AG04449 (cell line): Measurements from ENCODE around the gene GGPS1.
"Not testable (repeated sequence)": the region's sequence is repeated elsewhere in the genome, so short reads cannot be mapped to it uniquely, and the experiment has no call there.

ENCODE experiments used
- CTCF ChIA-PET: fragments of 350-600 bp; formaldehyde crosslinking; extraction: SDS; loops from one replicate; lab custom pipeline; 2021; ENCODE audit warnings: antibody characterized with exemption; lab: Yijun Ruan, JAX
- POLR2A ChIA-PET: fragments of 400-600, 350-600 bp; formaldehyde crosslinking; extraction: SDS; loops from one replicate; lab custom pipeline; 2020; ENCODE audit warnings: antibody characterized with exemption, inconsistent platforms; lab: Yijun Ruan, JAX
- DNase-seq: peaks from one replicate; pipeline ENCODE4 v3.0.0-alpha.2; 2010; ENCODE audit warnings: low read depth, low spot score
- H3K4me3 ChIP-seq: 2 replicates; pipeline ENCODE4 v1.5.1; 2011; ENCODE audit warnings: low read depth, mild to moderate bottlenecking, control low read depth, low read length
- CTCF ChIP-seq: IDR thresholded peaks from one replicate; pipeline ENCODE4 v1.5.1; 2011; ENCODE audit warnings: mild to moderate bottlenecking, moderate library complexity, low read length, control low read depth, inconsistent platforms; ENCODE audit not compliant: insufficient read depth; ENCODE audit errors: missing control alignments

The GGPS1 gene

DNA sequence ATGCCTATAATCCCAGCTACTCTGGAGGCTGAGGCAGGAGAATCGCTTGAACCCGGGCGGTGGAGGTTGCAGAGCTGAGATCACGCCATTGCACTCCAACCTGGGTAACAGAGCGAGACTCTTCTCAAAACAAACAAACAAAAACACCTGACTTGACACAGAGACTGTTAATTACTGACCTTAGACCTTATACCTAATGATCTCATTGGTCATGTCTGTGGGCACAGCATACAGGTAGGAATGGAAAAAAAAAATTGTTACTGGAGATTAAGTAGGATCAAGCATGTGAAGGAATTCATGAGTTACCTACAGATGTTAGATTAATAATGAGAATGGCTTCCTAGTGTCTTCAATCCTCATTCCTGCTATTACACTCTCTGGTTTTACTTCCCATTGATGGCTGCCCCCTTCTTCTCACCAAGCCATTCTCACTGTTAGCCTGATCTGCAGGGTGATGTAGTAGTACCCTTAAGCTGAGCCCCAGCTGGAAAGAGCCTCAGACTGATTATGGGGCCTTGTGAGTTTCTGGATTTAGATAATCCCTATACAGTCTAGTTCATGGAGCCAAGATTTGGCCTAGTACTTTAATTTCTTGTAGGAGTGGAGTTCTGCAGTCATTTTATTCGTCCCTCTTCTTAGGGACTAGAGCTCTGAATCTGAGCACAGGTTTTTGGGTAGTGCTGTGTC, 47.7 kb downstream of the GGPS1 start:
- H3K4me3 ChIP-seq = no peak overlapping the region
- TF ChIP-seq CTCF = no peak
- no peak for DNase-seq
- POLR2A ChIA-PET = no interaction called here
- CTCF ChIA-PET = interaction anchor here (1.2 kb wide), 1 partner anchor 39 kb away, joined by 4 read pairs; no protein-coding TSS in a partner anchor

DNA sequence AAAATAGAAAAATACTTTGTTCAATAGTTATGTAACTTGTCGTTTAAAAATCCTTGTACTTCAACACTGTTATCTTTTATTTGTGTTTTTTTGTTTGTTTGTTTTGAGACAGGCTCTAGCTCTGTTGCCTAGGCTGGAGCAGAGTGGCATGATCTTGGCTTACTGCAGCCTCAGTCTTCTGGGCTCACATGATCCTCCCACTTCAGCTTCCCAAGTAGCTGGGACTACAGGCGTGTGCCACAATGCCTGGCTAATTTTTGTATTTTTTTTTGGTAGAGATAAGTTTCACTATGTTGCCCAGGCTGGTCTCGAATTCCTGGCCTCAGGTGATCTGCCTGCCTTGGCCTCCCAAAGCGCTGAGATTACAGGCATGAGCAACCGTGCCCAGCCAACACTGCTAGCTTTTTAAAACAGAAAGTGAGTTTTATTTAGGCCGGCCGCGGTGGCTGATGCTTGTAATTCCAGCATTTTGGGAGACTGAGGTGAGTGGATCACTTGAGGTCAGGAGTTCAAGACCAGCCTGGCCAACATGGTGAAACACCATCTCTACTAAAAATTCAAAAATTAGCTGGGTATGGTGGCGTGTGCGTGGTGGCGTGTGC, 49.9 kb downstream of the GGPS1 start:
- POLR2A ChIA-PET = interaction anchor here (1.0 kb wide), 1 partner anchor 39 kb away, joined by 3 read pairs; no protein-coding TSS in a partner anchor
- DNase-seq, H3K4me3 ChIP-seq, CTCF ChIA-PET: not testable (repeated sequence)

GRCh38 chr1:235381955-235382739, 53.8 kb downstream of the GGPS1 start:
- H3K4me3 ChIP-seq, DNase-seq, CTCF ChIA-PET, POLR2A ChIA-PET: not testable (repeated sequence)

DNA sequence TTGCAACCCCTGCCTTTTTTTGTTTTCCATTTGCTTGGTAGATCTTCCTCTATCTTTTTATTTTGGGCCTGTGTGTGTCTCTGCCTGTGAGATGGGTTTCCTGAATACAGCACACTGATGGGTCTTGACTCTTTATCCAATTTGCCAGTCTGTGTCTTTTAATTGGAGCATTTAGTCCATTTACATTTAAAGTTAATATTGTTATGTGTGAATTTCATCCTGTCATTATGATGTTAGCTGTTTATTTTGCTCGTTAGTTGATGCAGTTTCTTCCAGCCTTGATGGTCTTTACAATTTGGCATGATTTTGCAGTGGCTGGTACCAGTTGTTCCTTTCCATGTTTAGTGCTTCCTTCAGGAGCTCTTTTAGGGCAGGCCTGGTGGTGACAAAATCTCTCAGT, 57.3 kb downstream of the GGPS1 start:
- H3K4me3 ChIP-seq, POLR2A ChIA-PET, CTCF ChIA-PET, DNase-seq: not testable (repeated sequence)

DNA sequence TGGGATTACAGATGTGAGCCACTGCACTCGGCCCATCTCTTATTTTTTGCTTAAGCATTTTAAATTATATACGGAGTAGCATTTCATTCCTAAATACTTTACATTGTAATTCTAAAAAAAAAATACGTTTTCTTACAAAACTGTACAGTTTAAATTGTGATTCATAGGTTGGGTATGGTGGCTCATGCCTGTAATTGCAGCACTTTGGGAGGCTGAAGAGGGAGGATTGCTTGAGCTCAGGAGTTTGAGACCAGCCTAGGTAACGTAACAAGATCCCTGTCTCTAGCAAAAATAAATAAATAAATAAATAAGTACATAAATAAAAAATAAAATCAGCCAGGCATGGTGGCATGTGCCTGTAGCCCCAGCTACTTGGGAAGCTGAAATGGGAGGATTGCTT, 63.5 kb downstream of the GGPS1 start:
- ChIA-PET CTCF (interaction anchor here (5.3 kb wide), 1 partner anchor 24 kb away, joined by 38 read pairs; no protein-coding TSS in a partner anchor), POLR2A (no interaction called here)
- H3K4me3 ChIP-seq = no peak overlapping the region
- DNase-seq = no peak
- no peak for TF ChIP-seq CTCF
